Activated effector memory CD4-positive, alpha-beta T cell treated with anti-CD3 and anti-CD28 coated beads, Interleukin-2, amount 50 U/mL, for 16 hours (primary cell): Measurements from ENCODE around the gene SRGAP2.
"Not testable (repeated sequence)": the region's sequence is repeated elsewhere in the genome, so short reads cannot be mapped to it uniquely, and the experiment has no call there.

ENCODE experiments used
- DNase-seq: peaks from one replicate; pipeline ENCODE4 v3.0.0-alpha.2; 2020

Gene SRGAP2

GRCh38 chr1:206203364-206204158 lies at the start of gene SRGAP2:
Gene SRGAP2, plus strand, starts transcription at chr1:206203541. Its CDS starts 2,430 bp downstream, at chr1:206205971.
- peak; percentile 79 for DNase-seq

- DNase-seq: not testable (repeated sequence)
Measured at GRCh38 chr1:206167350-206168029, 35.9 kb upstream of the SRGAP2 start.

- DNase-seq: not testable (repeated sequence)
Measured at GRCh38 chr1:206169794-206170193, 33.5 kb upstream of the SRGAP2 start.

- not testable (repeated sequence) for DNase-seq
Measured at GRCh38 chr1:206173110-206173719, 30.1 kb upstream of the SRGAP2 start.

GRCh38 chr1:206174182-206174868 lies 29.0 kb upstream of the SRGAP2 start:
- DNase-seq: not testable (repeated sequence)

GRCh38 chr1:206175459-206176113 lies 27.8 kb upstream of the SRGAP2 start:
- not testable (repeated sequence) for DNase-seq

GRCh38 chr1:206176114-206176502 lies 27.2 kb upstream of the SRGAP2 start:
- DNase-seq: not testable (repeated sequence)

- not testable (repeated sequence) for DNase-seq
Measured at GRCh38 chr1:206178061-206178989, 25.0 kb upstream of the SRGAP2 start.

GRCh38 chr1:206179666-206180065 lies 23.7 kb upstream of the SRGAP2 start:
- not testable (repeated sequence) for DNase-seq

- not testable (repeated sequence) for DNase-seq
Measured at GRCh38 chr1:206182368-206183317, 20.7 kb upstream of the SRGAP2 start.

- not testable (repeated sequence) for DNase-seq
Measured at GRCh38 chr1:206183788-206184187, 19.6 kb upstream of the SRGAP2 start.

- DNase-seq: not testable (repeated sequence)
Measured at GRCh38 chr1:206185778-206186177, 17.6 kb upstream of the SRGAP2 start.

GRCh38 chr1:206186826-206187225 lies 16.5 kb upstream of the SRGAP2 start:
- not testable (repeated sequence) for DNase-seq

- not testable (repeated sequence) for DNase-seq
Measured at GRCh38 chr1:206195182-206195581, 8.2 kb upstream of the SRGAP2 start.

- not testable (repeated sequence) for DNase-seq
Measured at GRCh38 chr1:206196748-206197424, 6.5 kb upstream of the SRGAP2 start.

GRCh38 chr1:206202789-206203363 lies 465 bp upstream of the SRGAP2 start, which contains the start of gene FAM72A:
Gene FAM72A, minus strand, starts transcription at chr1:206202839. Its CDS starts 814 bp downstream, at chr1:206202025.
- peak; percentile 99 for DNase-seq

- not testable (repeated sequence) for DNase-seq
Measured at GRCh38 chr1:206204159-206204511, 794 bp downstream of the SRGAP2 start.

- peak; percentile 60 for DNase-seq
Measured at GRCh38 chr1:206204871-206205270, 1.5 kb downstream of the SRGAP2 start.

GRCh38 chr1:206205569-206205968 lies 2.2 kb downstream of the SRGAP2 start:
- DNase-seq: peak; percentile 63
